Activated effector memory CD4-positive, alpha-beta T cell treated with Interleukin-2 at 50 U/mL for 16 hours (primary cell): ENCODE measurements around the gene CEP70.
"Not testable (repeated sequence)": the region's sequence is repeated elsewhere in the genome, so short reads cannot be mapped to it uniquely, and the experiment has no call there.

Experiments used
- DNase-seq: peaks from one replicate; pipeline ENCODE4 v3.0.0-alpha.2; 2020

Gene CEP70

GRCh38 chr3:138591392-138591791, 2.7 kb downstream of the CEP70 start:
- DNase-seq = no peak

DNA sequence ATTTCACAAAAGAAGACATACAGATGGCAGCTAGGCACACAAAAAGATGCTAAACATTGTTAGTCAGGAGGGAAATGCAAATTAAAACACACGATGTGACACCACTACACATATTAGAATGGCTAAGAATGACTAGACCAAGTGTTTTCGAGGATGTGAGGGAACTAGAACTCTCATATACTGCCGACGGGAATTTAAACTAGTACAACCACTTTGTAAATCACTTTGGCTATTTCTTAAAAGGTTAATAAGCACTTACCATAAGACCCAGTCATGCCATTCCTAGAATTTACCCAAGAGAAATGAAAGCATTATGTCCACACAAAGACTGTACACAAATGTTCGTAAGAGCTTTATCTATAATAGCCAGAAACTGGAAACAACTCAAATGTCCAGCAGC, 5.6 kb downstream of the CEP70 start:
- no peak for DNase-seq

GRCh38 chr3:138587374-138587773, 6.7 kb downstream of the CEP70 start:
- DNase-seq = no peak

DNA sequence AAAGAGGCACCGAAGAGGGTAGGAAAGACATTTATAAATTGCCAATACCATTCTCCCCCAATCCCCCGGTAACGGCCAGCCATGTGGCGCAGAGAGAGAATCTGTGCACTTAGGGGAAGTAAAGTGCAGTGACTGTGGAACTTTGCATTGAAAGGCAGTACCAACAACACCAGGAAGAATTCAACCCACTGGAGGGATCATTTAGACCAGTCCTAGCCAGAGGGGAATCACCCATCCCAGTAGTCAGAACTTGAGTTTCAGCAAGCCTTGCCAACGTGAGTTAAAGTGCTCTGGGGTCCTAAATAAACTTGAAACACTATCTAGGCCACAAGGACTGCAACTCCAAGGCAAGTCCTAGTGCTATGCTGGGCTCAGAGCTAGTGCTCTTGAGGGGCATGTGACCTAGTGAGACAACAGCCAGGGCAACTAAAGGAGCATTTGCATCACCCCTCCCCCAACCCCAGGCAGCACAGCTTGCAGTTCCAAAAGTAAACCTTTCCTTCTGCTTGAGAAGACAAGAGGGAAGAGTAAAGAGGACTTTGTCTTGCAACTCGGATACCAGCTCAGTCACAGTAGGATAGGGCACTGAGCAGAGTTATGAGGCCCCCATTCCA, 15.0 kb downstream of the CEP70 start:
- DNase-seq = no peak

DNA sequence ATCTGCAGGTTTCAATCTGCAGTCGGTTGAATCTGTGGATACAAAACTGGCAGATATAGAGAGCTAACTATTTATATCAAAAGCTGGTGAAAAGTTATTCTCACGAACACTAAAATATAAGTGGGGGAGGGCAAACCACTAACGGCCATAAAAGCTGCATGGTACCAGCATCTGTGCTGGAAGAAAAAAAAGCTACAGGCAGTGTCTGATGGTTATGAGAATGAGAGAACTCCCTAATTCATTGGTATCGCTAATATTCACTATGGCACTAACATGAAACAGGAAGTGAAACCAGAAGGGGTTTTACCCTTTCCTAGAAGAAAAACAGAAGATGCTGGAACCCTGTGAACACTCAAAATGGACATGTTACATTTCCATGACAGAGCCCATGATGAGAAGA, 15.9 kb downstream of the CEP70 start:
- DNase-seq = no peak

- DNase-seq = no peak
These were observed 20.9 kb downstream of the CEP70 start for GRCh38 chr3:138573138-138573537.

- not testable (repeated sequence) for DNase-seq
These were observed 24.4 kb downstream of the CEP70 start for GRCh38 chr3:138569624-138570023.

DNA sequence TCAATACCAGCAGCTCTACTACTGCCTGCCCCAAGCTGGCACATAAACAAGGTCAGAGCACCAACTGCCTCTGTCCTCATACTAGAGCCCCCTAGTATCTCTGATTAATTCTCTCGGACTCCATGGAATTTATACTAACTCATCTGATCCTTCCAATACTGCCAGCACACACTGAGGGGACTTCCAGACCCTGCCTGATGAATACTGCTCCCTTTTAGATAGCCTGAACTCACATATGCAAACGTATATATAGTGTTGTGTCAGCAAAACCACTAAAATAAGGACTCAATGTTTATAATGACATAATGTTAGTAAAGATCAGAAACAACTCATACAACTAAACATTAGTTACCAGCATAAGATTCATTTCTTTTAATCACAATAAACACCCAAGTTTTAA, 25.0 kb downstream of the CEP70 start:
- DNase-seq = no peak

GRCh38 chr3:138567403-138567802, 26.7 kb downstream of the CEP70 start:
- DNase-seq = no peak

DNA sequence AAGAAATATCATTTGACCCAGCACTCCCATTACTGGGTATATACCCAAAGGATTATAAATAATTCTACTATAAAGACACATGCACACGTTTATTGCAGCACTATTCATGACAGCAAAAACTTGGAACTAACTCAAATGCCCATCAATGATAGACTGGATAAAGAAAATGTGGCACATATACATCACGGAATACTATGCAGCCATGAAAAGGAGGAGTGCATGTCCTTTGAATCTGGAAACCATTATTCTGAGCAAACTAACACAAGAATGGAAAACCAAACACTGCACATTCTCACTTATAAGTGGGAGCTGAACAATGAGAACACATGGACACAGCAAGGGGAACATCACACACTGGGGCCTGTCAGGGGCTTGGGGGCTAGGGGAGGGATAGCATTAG, 27.8 kb downstream of the CEP70 start:
- DNase-seq = not testable (repeated sequence)

DNA sequence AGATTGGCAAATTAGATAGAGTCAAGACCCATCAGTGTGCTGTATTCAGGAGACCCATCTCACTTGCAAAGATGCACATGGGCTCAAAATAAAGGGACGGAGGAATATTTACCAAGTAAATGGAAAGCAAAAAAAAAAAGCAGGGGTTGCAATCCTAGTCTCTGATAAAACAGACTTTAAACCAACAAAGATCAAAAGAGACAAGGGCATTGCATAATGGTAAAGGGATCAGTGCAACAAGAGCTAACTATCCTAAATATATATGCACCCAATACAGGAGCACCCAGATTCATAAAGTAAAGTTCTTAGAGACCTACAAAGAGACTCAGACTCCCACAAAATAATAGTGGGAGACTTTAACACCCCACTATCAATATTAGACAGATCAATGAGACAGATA, 31.2 kb downstream of the CEP70 start:
- DNase-seq = not testable (repeated sequence)

- DNase-seq = no peak
These were observed 33.6 kb downstream of the CEP70 start for GRCh38 chr3:138560501-138560900.

- DNase-seq = no peak
These were observed 34.9 kb downstream of the CEP70 start for GRCh38 chr3:138559134-138559533.

- DNase-seq = not testable (repeated sequence)
These were observed 39.3 kb downstream of the CEP70 start for GRCh38 chr3:138554775-138555174.

DNA sequence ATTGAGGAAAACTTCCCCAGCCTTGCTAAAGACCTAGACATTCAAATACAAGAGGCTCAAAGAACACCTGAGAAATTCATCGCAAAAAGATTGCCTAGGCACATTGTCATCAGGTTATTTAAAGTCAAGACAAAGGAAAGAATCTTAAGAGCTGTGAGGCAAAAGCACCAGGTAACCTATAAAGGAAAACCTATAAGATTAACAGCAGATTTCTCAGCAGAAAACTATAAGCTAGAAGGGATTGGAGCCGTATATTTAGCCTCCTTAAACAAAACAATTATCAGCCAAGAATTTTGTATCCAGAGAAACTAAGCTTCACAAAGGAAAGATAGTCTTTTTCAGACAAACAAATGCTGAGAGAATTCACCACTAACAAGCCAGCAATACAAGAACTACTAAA, 43.1 kb downstream of the CEP70 start:
- not testable (repeated sequence) for DNase-seq

DNA sequence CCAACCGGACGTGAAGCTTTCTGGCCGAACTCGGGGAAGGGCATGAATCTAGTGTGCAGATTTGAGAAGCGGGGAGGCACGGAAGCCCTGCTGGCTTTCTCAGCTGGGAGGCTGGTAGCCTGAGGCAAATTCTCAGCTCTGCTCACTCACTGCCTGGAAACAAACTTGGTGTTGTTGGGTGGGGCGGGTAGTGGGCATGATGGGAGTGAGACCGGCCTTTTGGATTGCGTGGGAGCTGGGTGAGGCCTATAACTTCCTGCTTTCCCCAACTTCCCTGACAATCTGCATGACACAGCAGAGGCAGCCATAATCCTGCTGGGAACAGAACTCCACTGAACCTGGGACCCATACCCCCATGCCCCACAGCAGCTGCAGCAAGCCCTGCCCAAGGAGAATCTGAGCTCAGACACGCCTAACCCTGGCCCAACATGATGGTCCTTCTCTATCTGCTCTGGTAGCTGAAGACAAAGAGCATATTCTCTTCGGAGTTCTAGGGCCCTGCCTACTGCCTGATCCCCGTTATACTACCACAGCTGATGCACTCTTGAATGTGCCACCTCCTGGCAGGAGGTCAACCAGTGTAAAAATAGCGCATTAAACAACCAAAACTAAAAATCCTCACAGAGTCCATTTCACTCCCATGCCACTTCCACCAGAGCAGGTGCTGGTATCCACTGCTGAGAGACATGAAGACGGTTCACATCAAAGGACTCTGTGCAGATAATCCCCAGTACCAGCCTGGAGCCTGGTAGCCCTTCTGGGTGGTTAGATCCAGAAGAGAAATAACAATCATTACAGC, 44.7 kb downstream of the CEP70 start:
- DNase-seq = no peak

DNA sequence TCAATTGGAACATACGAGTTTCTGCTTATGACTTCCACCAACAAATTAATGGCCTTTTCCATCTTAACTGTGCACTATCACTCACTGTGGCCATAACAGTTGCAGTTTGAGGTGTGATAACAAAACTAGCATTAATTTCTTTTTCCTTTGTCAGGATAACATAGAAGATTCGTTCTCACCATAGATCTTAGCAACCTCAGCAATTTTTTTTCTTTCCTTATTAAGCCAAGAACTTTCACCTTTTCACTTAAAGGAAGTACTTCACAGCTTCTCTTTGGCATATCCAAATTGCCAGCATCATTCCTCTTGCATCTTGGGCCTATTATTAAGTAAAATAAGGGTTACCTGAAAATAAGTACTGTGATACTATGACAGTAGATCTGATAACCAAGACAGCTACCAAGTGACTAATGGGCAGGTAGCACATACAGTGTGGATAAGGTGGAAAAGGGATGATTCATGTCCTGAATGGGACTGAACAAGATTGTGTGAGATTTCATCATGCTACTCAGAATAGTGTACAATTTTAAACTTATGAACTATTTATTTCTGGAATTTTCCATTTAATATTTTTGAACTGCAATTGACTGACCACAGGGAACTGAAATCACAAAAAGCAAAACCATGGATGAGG, 46.6 kb downstream of the CEP70 start:
- DNase-seq = no peak

GRCh38 chr3:138544546-138544945, 49.5 kb downstream of the CEP70 start:
- DNase-seq = no peak

- DNase-seq = no peak
These were observed 51.1 kb downstream of the CEP70 start for GRCh38 chr3:138542977-138543376.

- no peak for DNase-seq
These were observed 54.7 kb downstream of the CEP70 start for GRCh38 chr3:138539352-138539751.

GRCh38 chr3:138521445-138521844, 72.6 kb downstream of the CEP70 start:
- DNase-seq = not testable (repeated sequence)

- DNase-seq = no peak
These were observed 80.8 kb downstream of the CEP70 start for GRCh38 chr3:138513090-138513843.

DNA sequence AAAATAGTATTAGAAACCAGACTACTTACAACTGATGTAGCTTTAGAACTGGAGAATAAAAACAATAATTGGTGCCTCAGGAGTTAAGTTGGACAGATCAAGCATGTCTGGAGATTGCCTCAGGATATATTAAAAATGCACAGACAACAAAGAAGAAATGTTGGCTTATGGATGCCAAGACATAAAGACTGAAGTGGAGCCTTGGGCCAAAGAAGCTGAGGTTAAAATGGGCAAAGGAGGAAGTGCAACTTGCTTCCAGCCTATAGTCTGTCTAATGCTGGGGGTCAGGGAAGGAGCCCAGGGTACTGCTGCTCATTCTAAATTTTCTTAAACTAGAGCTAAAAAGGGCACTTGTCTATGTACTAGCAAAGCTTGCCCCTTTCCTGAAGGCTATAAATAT, 82.1 kb downstream of the CEP70 start:
- no peak for DNase-seq
